ENCODE data around the gene OLAH.

The OLAH gene

DNA sequence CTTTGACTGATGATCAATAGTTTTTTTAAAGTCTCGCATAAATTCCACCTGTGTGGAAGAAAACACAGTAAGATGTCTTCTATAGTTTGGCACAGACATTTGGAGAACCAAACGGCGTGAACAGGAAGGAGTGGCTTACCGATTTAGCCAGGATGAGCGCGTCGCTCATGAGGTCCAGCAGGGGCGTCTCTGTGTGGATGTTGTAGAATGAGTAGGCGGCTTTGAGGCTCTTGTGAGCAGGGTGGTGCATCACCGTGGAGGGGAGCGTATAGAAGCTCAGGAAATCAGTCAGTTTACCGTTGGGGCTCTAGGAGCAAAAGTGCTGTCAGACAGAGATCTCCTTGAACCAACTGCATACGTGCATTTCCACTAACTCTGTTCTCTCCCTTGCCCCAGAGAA is 68.9 kb downstream of the OLAH start:
- TF ChIP-seq, protein P1, sequence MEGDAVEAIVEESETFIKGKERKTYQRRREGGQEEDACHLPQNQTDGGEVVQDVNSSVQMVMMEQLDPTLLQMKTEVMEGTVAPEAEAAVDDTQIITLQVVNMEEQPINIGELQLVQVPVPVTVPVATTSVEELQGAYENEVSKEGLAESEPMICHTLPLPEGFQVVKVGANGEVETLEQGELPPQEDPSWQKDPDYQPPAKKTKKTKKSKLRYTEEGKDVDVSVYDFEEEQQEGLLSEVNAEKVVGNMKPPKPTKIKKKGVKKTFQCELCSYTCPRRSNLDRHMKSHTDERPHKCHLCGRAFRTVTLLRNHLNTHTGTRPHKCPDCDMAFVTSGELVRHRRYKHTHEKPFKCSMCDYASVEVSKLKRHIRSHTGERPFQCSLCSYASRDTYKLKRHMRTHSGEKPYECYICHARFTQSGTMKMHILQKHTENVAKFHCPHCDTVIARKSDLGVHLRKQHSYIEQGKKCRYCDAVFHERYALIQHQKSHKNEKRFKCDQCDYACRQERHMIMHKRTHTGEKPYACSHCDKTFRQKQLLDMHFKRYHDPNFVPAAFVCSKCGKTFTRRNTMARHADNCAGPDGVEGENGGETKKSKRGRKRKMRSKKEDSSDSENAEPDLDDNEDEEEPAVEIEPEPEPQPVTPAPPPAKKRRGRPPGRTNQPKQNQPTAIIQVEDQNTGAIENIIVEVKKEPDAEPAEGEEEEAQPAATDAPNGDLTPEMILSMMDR (IDR thresholded peaks at IDR 0.05; ENCODE audit: control insufficient read depth, extremely low read depth, insufficient read depth): no peak
- no peak for DNase-seq (ENCODE audit: low read depth)
- no peak overlapping the region for H3K4me3 ChIP-seq (ENCODE audit: low read depth, low read length)

DNA sequence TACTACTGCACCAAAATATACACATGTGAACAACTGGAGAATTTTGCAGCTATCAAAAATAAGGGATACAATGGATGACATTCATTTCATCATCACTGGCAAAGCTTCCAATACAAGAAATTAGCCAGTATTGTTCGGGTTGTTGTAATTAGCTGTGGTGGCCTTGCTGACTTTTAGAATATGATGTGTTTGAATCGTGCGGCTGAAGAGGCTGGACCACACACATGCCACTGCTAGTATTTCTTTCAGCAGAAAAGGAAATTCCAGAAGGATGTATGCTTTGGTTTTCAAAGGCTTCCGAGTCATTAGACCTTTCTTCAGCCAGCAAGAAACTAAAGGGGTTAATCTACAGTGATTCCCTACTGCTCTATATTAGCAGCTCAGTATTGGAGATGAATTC is 70.0 kb downstream of the OLAH start:
- no peak overlapping the region for H3K4me3 ChIP-seq (ENCODE audit: low read depth, low read length)
- TF ChIP-seq, protein P1 (IDR thresholded peaks at IDR 0.05; ENCODE audit: control insufficient read depth, extremely low read depth, insufficient read depth): no peak
- no peak for DNase-seq (ENCODE audit: low read depth)

DNA sequence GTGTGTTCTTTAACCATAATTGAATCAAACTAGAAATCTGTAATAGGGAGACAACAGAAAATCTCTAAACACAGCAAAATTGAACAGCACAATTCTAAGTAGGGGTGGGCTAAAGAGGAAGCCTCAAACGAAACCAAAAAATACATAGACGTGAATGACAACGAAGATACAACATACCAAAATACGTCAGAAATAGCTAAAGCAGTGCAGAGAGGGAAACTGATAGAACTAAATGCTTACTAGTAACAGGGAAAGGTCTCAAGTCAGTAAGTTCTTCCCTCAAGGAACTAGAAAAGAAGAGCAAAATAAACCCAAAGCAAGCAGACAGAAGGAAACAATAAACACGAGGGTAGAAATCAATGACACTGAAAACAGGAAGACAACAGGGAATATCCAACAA is 72.5 kb downstream of the OLAH start:
- no peak for DNase-seq (ENCODE audit: low read depth)

DNA sequence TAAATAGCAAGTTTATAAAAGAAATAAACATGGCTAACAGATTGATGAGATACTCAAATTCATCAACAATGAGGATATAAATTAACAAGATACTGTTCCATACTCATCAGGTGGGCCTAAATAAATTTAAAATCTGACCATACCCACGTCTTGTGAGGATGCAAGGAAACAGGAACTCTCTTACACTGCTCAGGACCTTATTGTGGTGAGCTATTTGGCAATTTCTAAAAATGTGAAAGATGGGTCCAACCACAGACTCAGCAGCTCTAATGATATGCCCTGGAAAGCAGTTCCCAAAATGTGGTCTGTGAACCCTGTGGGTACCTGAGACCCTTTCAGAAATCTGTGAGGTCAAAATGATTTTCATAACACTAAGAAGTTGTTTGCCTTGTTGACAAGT is 74.9 kb downstream of the OLAH start:
- H3K4me3 ChIP-seq (ENCODE audit: low read depth, low read length): no peak overlapping the region
- TF ChIP-seq, protein P1 (IDR thresholded peaks at IDR 0.05; ENCODE audit: control insufficient read depth, extremely low read depth, insufficient read depth): no peak
- no peak for DNase-seq (ENCODE audit: low read depth)

More for the DNA sequence above, 72.5 kb downstream of the OLAH start:
- H3K4me3 ChIP-seq (ENCODE audit: low read depth, low read length): no peak overlapping the region
- TF ChIP-seq, protein P1 (IDR thresholded peaks at IDR 0.05; ENCODE audit: control insufficient read depth, extremely low read depth, insufficient read depth): no peak

DNA sequence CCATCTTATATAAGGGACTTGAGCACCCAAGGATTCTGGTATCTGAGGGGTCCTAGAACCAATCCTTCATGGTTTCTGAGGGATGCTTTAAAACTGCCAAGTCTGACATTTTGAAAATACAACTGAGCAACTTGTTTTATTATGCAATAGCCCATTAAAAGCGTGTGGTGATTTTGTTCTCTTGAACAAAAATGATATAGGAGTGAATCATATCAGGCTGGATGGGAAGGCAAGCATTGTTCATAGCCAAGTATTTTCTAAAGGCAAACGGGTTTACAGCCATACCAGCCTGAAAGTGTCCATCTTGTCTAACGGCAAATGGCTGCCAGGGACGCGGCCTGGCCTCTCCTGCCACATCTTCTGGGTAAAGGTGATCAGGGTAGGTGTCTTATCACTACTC is 76.8 kb downstream of the OLAH start:
- no peak for DNase-seq (ENCODE audit: low read depth)
- no peak overlapping the region for H3K4me3 ChIP-seq (ENCODE audit: low read depth, low read length)
- TF ChIP-seq, protein P1 (IDR thresholded peaks at IDR 0.05; ENCODE audit: control insufficient read depth, extremely low read depth, insufficient read depth): no peak

DNA sequence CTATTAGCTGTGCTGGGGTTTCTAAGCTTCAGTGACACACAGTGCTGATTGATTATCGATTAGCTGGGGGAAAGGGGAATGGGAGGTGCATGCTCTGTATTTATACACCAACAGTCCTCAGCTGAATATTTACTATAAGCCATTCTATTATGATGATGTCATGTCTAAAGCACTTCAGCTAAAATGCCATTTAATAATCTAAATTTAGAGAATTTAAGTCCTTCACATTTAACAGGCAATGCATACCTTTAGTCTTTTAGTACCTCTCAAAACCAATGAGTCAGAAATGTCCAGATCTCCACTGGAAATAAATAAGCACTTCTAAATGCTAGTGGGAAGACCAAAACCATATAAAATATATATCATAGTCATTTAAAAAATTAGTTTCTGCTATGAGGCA is 78.0 kb downstream of the OLAH start:
- no peak overlapping the region for H3K4me3 ChIP-seq (ENCODE audit: low read depth, low read length)
- TF ChIP-seq, protein P1 (IDR thresholded peaks at IDR 0.05; ENCODE audit: control insufficient read depth, extremely low read depth, insufficient read depth): no peak
- DNase-seq (ENCODE audit: low read depth): no peak

DNA sequence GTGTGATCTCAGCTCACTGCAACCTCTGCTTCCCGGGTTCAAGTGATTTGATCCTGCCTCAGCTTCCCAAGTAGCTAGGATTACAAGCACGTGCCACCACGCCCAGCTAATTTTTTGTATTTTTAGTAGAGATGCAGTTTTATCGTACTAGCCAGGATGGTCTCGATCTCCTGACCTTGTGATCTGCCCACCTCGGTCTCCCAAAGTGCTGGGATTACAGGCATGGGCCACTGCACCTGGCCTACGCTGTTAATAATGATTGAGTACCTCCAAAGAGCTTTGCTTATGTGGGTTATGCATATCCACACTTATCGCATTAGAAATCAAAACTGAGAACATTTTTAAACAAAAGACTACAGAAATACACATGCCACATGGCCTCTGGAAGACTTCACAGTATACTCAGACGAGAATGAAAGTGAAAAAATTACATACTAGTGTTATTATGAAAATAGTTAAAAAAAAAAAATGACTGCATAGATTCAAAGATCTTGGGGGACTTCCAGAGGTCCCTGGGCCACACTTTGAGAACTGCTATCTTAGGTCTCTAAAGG is 78.8 kb downstream of the OLAH start:
- no peak overlapping the region for H3K4me3 ChIP-seq (ENCODE audit: low read depth, low read length)
- TF ChIP-seq, protein P1 (IDR thresholded peaks at IDR 0.05; ENCODE audit: control insufficient read depth, extremely low read depth, insufficient read depth): no peak
- DNase-seq (ENCODE audit: low read depth): no peak
